ENCODE results near the gene DTD2.

GRCh38 chr14:31449136-31449535 is 8.2 kb downstream of the DTD2 start:
- TF ChIP-seq GABPA (IDR thresholded peaks at IDR 0.05; ENCODE audit: borderline replicate concordance, insufficient read depth, low read length) (no peak), FOSL1 (IDR thresholded peaks at IDR 0.05; ENCODE audit: insufficient read depth, low read depth, low read length) (no peak), EP300 (IDR thresholded peaks at IDR 0.05; ENCODE audit: borderline replicate concordance in 1 of 2, low read depth in 2 of 2, low read length in 2 of 2) (no peak), MAFK (IDR thresholded peaks at IDR 0.05; ENCODE audit: low read depth, low read length) (no peak), SRF (IDR thresholded peaks at IDR 0.05; ENCODE audit: low read depth, low read length) (no peak), BACH1 (IDR thresholded peaks at IDR 0.05; ENCODE audit: low read length) (no peak), GTF2F1 (IDR thresholded peaks at IDR 0.05; ENCODE audit: borderline replicate concordance, low read depth, low read length) (no peak), POLR2AphosphoS5 (IDR thresholded peaks at IDR 0.05; ENCODE audit: low read depth, low read length) (no peak), POLR2A (IDR thresholded peaks at IDR 0.05; ENCODE audit: control extremely low read depth in 1 of 2, low read depth in 2 of 2, low read length in 2 of 2) (no peak), KDM4A (IDR thresholded peaks at IDR 0.05; ENCODE audit: low read depth, low read length, severe bottlenecking) (no peak), EZH2 (IDR thresholded peaks at IDR 0.05; ENCODE audit: low read depth, low read length, severe bottlenecking) (no peak), SP1 (IDR thresholded peaks at IDR 0.05; ENCODE audit: low read depth, low read length) (no peak), RNF2 (IDR thresholded peaks at IDR 0.05; ENCODE audit: borderline replicate concordance, low read depth, low read length, missing control alignments, poor library complexity, severe bottlenecking) (no peak)
- TF ChIP-seq, protein P1, sequence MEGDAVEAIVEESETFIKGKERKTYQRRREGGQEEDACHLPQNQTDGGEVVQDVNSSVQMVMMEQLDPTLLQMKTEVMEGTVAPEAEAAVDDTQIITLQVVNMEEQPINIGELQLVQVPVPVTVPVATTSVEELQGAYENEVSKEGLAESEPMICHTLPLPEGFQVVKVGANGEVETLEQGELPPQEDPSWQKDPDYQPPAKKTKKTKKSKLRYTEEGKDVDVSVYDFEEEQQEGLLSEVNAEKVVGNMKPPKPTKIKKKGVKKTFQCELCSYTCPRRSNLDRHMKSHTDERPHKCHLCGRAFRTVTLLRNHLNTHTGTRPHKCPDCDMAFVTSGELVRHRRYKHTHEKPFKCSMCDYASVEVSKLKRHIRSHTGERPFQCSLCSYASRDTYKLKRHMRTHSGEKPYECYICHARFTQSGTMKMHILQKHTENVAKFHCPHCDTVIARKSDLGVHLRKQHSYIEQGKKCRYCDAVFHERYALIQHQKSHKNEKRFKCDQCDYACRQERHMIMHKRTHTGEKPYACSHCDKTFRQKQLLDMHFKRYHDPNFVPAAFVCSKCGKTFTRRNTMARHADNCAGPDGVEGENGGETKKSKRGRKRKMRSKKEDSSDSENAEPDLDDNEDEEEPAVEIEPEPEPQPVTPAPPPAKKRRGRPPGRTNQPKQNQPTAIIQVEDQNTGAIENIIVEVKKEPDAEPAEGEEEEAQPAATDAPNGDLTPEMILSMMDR (IDR thresholded peaks at IDR 0.05; ENCODE audit: control extremely low read depth in 1 of 3, insufficient read depth in 1 of 3, low read depth in 1 of 3, low read length in 3 of 3) = no peak
